ENCODE results near the gene ZBTB7C. TPM values are rescaled to one million over a fixed set of nuclear protein-coding genes. Genes with fewer than 3 reads are reported as not detected.
A peak's percentile ranks its signal among the peaks of the same experiment; 100 is the strongest.

ZBTB7C gene
- total RNA-seq, 6 donors from 2014 or later = 6.1 to 18.1 (median 12.2) TPM

DNA sequence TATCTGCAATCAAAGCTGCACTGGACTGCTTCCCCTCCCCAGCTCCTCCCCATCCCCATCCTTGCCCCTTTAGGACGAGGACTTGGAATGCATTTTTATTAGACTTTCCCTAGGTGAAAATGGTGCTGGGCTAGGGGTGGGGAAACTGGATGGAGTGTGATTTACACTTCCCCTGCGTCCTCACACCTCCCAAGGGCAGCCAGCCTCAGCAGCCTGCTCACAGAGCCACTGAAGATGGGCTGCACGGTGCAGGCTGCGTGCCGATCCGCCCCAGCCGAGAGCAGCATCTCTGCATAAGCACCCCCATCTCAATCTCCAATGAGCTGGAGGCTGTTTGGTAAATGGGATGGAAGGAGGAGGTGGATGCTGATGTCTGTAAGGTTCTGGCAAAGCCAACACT lies 87.6 kb downstream of the ZBTB7C start:
- H3K27me3 ChIP-seq = no peaks in the 10 kb centered on the region
- no peak overlapping the region for H3K4me3 ChIP-seq
- no peak for TF ChIP-seq EP300 (IDR thresholded peaks at IDR 0.05)
- TF ChIP-seq POLR2AphosphoS5 (IDR thresholded peaks at IDR 0.05) = no peak
- no peak for TF ChIP-seq POLR2A (IDR thresholded peaks at IDR 0.05)
- TF ChIP-seq, protein P1, sequence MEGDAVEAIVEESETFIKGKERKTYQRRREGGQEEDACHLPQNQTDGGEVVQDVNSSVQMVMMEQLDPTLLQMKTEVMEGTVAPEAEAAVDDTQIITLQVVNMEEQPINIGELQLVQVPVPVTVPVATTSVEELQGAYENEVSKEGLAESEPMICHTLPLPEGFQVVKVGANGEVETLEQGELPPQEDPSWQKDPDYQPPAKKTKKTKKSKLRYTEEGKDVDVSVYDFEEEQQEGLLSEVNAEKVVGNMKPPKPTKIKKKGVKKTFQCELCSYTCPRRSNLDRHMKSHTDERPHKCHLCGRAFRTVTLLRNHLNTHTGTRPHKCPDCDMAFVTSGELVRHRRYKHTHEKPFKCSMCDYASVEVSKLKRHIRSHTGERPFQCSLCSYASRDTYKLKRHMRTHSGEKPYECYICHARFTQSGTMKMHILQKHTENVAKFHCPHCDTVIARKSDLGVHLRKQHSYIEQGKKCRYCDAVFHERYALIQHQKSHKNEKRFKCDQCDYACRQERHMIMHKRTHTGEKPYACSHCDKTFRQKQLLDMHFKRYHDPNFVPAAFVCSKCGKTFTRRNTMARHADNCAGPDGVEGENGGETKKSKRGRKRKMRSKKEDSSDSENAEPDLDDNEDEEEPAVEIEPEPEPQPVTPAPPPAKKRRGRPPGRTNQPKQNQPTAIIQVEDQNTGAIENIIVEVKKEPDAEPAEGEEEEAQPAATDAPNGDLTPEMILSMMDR (IDR thresholded peaks at IDR 0.05) = no peak
- 91 to 97% methylated on average over 5 to 7 of the region's 7 CpGs for WGBS, 2 donors
- H3K9me3 ChIP-seq = no peaks in the 10 kb centered on the region
- H3K36me3 ChIP-seq = no peaks in the 10 kb centered on the region
- ATAC-seq (ENCODE audit: low FRiP score in 2 of 2) (no peak), DNase-seq (peak in 1 of 2 donors; percentile 45)
- H3K27ac ChIP-seq = no peak overlapping the region
- H3K4me1 ChIP-seq = peaks cover 0 to 13% (median 2%) of the 10 kb centered on the region in 4 donors

DNA sequence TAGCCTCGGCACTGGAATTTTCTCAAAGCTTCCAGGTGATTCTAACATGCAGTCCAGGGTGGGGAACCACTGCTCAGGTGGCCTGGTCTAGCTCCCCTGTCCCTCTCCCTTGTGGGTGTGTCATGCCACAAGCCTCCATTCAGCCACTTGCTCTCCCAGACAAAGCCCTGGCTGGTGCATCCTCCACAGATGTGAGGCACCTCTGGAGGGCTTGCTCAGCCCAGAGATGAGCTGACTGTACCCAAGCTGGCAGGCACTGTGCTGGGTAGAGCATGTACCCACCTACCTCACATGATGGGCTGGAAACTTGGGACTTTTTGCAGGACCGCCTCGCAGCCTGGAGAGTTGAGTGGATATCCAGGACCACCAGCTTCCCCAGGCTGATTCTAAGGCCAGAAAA lies 88.1 kb downstream of the ZBTB7C start:
- Histone ChIP-seq H3K9me3 (no peaks in the 10 kb centered on the region), H3K4me1 (peaks cover 0 to 13% (median 2%) of the 10 kb centered on the region in 4 donors), H3K27ac (no peak overlapping the region), H3K4me3 (no peak overlapping the region), H3K36me3 (no peaks in the 10 kb centered on the region), H3K27me3 (no peaks in the 10 kb centered on the region)
- TF ChIP-seq, protein P1 (IDR thresholded peaks at IDR 0.05) = no peak
- no peak for TF ChIP-seq POLR2A (IDR thresholded peaks at IDR 0.05)
- TF ChIP-seq POLR2AphosphoS5 (IDR thresholded peaks at IDR 0.05) = no peak
- TF ChIP-seq EP300 (IDR thresholded peaks at IDR 0.05) = no peak
- 81 to 97% methylated on average over 3 of the region's 3 CpGs for whole genome bisulfite sequencing, 2 donors
- ATAC-seq (ENCODE audit: low FRiP score in 2 of 2) (no peak), DNase-seq (no peak)

DNA sequence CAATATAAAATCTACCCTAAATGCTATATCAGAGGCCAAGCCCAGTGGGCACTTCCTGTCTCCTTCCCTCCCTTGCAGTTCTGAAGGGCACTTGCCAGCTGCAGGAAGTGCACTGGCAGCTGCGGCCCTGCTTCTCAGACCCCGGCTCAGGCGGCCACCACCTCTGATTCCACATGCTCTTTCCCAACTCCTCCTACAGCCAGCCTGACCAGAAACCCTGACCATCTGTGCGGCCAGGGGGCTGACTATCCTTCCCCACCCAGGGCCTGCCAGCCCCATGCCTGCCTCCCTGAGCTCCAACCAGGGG lies 88.6 kb downstream of the ZBTB7C start:
- Histone ChIP-seq H3K27me3 (no peaks in the 10 kb centered on the region), H3K27ac (no peak overlapping the region), H3K4me3 (no peak overlapping the region), H3K9me3 (no peaks in the 10 kb centered on the region), H3K4me1 (peaks cover 0 to 13% (median 2%) of the 10 kb centered on the region in 4 donors), H3K36me3 (no peaks in the 10 kb centered on the region)
- ATAC-seq (ENCODE audit: low FRiP score in 2 of 2) (no peak), DNase-seq (peak in 1 of 2 donors; percentile 42)
- TF ChIP-seq EP300 (IDR thresholded peaks at IDR 0.05) (no peak), POLR2A (IDR thresholded peaks at IDR 0.05) (no peak), POLR2AphosphoS5 (IDR thresholded peaks at IDR 0.05) (no peak)
- TF ChIP-seq, protein P1 (IDR thresholded peaks at IDR 0.05) = no peak
- WGBS, 2 donors = 24 to 47% methylated on average over 4 of the region's 4 CpGs

- Histone ChIP-seq H3K9me3 (no peaks in the 10 kb centered on the region), H3K27ac (peak overlapping the region in 1 of 4 donors; percentile 30), H3K4me1 (peaks cover 0 to 13% (median 2%) of the 10 kb centered on the region in 4 donors), H3K36me3 (no peaks in the 10 kb centered on the region), H3K4me3 (no peak overlapping the region), H3K27me3 (no peaks in the 10 kb centered on the region)
- DNase-seq (no peak), ATAC-seq (ENCODE audit: low FRiP score in 2 of 2) (no peak)
- WGBS, 2 donors = 67 to 73% methylated on average over 10 of the region's 10 CpGs
- TF ChIP-seq, protein P1 (IDR thresholded peaks at IDR 0.05) = no peak
- TF ChIP-seq POLR2AphosphoS5 (IDR thresholded peaks at IDR 0.05) (no peak), POLR2A (IDR thresholded peaks at IDR 0.05) (no peak), EP300 (IDR thresholded peaks at IDR 0.05) (no peak)
Measured at GRCh38 chr18:48319801-48320638, 89.2 kb downstream of the ZBTB7C start.

DNA sequence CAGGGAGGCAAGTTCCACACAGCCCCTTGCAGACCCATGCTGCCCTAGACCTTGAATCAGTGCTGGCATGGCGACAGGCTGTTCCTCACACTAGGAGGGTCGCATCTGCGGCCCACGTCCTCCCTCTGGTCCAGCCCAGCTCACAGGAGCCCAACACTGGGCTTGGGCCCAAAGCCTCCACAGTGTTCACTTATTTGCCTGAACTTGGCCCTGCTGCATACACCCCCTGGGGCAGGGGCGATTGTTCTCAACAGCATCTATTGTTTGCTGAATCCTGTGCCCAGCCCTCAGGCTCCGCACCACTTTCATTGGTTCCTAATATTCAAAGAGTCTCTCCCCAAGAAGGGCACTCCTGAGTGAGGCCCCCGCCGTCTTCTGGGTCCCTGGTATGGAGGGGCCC lies 90.7 kb downstream of the ZBTB7C start:
- ATAC-seq (ENCODE audit: low FRiP score in 2 of 2) (no peak), DNase-seq (no peak)
- TF ChIP-seq, protein P1 (IDR thresholded peaks at IDR 0.05) = no peak
- no peak for TF ChIP-seq POLR2AphosphoS5 (IDR thresholded peaks at IDR 0.05)
- no peak for TF ChIP-seq EP300 (IDR thresholded peaks at IDR 0.05)
- no peak for TF ChIP-seq POLR2A (IDR thresholded peaks at IDR 0.05)
- H3K4me1 ChIP-seq = peaks cover 0 to 13% (median 2%) of the 10 kb centered on the region in 4 donors
- no peak overlapping the region for H3K4me3 ChIP-seq
- WGBS, 2 donors = 92 to 96% methylated on average over 4 to 8 of the region's 8 CpGs
- H3K27me3 ChIP-seq = no peaks in the 10 kb centered on the region
- H3K27ac ChIP-seq = no peak overlapping the region
- H3K36me3 ChIP-seq = no peaks in the 10 kb centered on the region
- no peaks in the 10 kb centered on the region for H3K9me3 ChIP-seq
